ENCODE data around the gene APOBR.
A peak's percentile ranks its signal among the peaks of the same experiment; 100 is the strongest.
"Not testable (repeated sequence)": the region's sequence is repeated elsewhere in the genome, so short reads cannot be mapped to it uniquely, and the experiment has no call there.

The APOBR gene

GRCh38 chr16:28528463-28528867 is 34.0 kb downstream of the APOBR start:
- DNase-seq, result no peak

- DNase-seq, result no peak
These were observed 34.7 kb downstream of the APOBR start for GRCh38 chr16:28529124-28529523.

GRCh38 chr16:28531777-28532744 is 37.6 kb downstream of the APOBR start:
- no peak for DNase-seq

GRCh38 chr16:28532940-28533647 is 38.7 kb downstream of the APOBR start:
- DNase-seq, result no peak

- peak; percentile 40 for DNase-seq
These were observed 40.3 kb downstream of the APOBR start for GRCh38 chr16:28534542-28535373.

GRCh38 chr16:28537076-28537475 is 42.6 kb downstream of the APOBR start:
- no peak for DNase-seq

- no peak for DNase-seq
These were observed 43.7 kb downstream of the APOBR start for GRCh38 chr16:28537964-28538732.

- no peak for DNase-seq
These were observed 44.5 kb downstream of the APOBR start, which contains the start of gene NUPR1 for GRCh38 chr16:28538733-28539596. TSS of gene NUPR1 (minus strand) at chr16:28538974. CDS start at chr16:28538907, 67 bp downstream.

- DNase-seq, result no peak
These were observed 45.9 kb downstream of the APOBR start for GRCh38 chr16:28540346-28540745.

GRCh38 chr16:28542646-28543045 is 48.2 kb downstream of the APOBR start:
- DNase-seq, result no peak

- no peak for DNase-seq
These were observed 48.6 kb downstream of the APOBR start for GRCh38 chr16:28543072-28543471.

GRCh38 chr16:28544998-28545397 is 50.6 kb downstream of the APOBR start:
- no peak for DNase-seq

- not testable (repeated sequence) for DNase-seq
These were observed 51.5 kb downstream of the APOBR start for GRCh38 chr16:28545964-28546363.

GRCh38 chr16:28546626-28547025 is 52.2 kb downstream of the APOBR start:
- no peak for DNase-seq

GRCh38 chr16:28548306-28548802 is 53.9 kb downstream of the APOBR start:
- DNase-seq, result no peak

Measured in CD4-positive, alpha-beta T cell treated with Interleukin-12 subunit alpha and Interleukin-12 subunit beta, for 1 hour (primary cell).